Measurements from ENCODE around the gene APH1B. TPM values are rescaled to one million over a fixed set of nuclear protein-coding genes. Genes with fewer than 3 reads are reported as not detected.

Gene APH1B
- total RNA-seq, 4 donors from 2014 or later: 0.80 to 9.7 (median 7.1) TPM

DNA sequence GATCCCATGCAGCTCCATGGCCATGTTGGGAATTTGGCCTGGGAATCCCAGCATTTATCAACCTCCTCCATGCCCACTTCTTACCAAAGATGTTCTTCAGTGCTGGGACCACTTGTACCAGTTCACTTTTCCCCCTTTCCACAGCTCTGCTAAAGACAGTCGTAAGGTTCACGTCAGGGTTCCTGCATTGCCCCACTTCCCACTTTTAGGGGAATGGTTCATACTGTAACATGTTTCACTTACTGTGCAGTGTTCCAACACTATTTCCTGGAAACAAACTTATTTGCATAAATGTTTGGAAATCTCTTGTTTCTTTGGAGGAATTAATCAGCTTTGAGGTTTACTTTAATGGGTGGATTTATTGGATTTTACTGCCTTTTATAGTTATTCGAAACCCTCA is 17.0 kb downstream of the APH1B start:
- 44 to 75% methylated on average over 1 to 3 of the region's 3 CpGs for WGBS, 2 donors (ENCODE audit: low coverage in 1 of 2)
- Histone ChIP-seq H3K9me3 (no peaks in the 10 kb centered on the region), H3K27ac (no peak overlapping the region), H3K27me3 (no peaks in the 10 kb centered on the region), H3K4me3 (no peak overlapping the region), H3K4me1 (peaks cover 0 to 10% (median 4%) of the 10 kb centered on the region in 4 donors), H3K36me3 (no peaks in the 10 kb centered on the region)
- in situ Hi-C loops (cut with MboI; ENCODE audit: low pct_ligation_motif_present in 1 of 4, low pct_unique_long_range_greater_than_20kb in 1 of 4, low sequenced_read_pairs in 3 of 4): loop anchor here (5.0 to 25.0 kb wide), 4 partner anchors 108 to 293 kb away; partner anchors contain the start of gene FBXL22 (in 1 of the 4)
- TF ChIP-seq POLR2AphosphoS5 (IDR thresholded peaks at IDR 0.05) (no peak), POLR2A (IDR thresholded peaks at IDR 0.05) (no peak), EP300 (IDR thresholded peaks at IDR 0.05; ENCODE audit: low read depth) (no peak)
- TF ChIP-seq, protein P1, sequence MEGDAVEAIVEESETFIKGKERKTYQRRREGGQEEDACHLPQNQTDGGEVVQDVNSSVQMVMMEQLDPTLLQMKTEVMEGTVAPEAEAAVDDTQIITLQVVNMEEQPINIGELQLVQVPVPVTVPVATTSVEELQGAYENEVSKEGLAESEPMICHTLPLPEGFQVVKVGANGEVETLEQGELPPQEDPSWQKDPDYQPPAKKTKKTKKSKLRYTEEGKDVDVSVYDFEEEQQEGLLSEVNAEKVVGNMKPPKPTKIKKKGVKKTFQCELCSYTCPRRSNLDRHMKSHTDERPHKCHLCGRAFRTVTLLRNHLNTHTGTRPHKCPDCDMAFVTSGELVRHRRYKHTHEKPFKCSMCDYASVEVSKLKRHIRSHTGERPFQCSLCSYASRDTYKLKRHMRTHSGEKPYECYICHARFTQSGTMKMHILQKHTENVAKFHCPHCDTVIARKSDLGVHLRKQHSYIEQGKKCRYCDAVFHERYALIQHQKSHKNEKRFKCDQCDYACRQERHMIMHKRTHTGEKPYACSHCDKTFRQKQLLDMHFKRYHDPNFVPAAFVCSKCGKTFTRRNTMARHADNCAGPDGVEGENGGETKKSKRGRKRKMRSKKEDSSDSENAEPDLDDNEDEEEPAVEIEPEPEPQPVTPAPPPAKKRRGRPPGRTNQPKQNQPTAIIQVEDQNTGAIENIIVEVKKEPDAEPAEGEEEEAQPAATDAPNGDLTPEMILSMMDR (IDR thresholded peaks at IDR 0.05): no peak
- no peak for DNase-seq
- intact Hi-C loops (cut with DNase I; ENCODE audit: low total_unique reads): no loop called here

DNA sequence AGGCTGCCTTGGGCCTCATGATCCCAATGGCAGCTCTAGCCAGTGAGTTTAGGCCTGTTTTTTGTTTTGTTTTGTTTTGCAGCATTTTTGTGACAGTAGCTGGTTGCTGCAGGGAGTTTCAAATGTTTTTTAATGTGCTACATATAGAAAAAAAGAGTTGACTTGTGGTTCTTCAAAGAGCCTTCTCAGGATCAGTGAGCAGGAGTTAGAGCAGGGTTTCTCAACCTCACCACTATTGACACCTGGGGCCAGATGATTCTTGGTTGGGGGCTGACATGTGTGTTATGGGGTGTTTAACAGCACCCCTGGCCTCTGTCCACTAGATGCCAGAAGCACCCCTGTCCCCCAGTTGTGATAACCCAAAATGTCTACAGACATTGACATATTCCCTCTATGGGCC is 17.9 kb downstream of the APH1B start:
- no peaks in the 10 kb centered on the region for H3K9me3 ChIP-seq
- H3K4me1 ChIP-seq: peaks cover 0 to 10% (median 4%) of the 10 kb centered on the region in 4 donors
- H3K36me3 ChIP-seq: no peaks in the 10 kb centered on the region
- H3K27ac ChIP-seq: no peak overlapping the region
- no peak overlapping the region for H3K4me3 ChIP-seq
- H3K27me3 ChIP-seq: no peaks in the 10 kb centered on the region
- no peak for DNase-seq
- TF ChIP-seq EP300 (IDR thresholded peaks at IDR 0.05; ENCODE audit: low read depth): no peak
- intact Hi-C loops (cut with DNase I; ENCODE audit: low total_unique reads) (no loop called here), in situ Hi-C loops (cut with MboI; ENCODE audit: low pct_ligation_motif_present in 1 of 4, low pct_unique_long_range_greater_than_20kb in 1 of 4, low sequenced_read_pairs in 3 of 4) (loop anchor here in 3 of 4 donors (10.0 to 25.0 kb wide), 3 partner anchors 109 to 292 kb away; partner anchors contain the start of gene FBXL22 (in 1 of the 3))

DNA sequence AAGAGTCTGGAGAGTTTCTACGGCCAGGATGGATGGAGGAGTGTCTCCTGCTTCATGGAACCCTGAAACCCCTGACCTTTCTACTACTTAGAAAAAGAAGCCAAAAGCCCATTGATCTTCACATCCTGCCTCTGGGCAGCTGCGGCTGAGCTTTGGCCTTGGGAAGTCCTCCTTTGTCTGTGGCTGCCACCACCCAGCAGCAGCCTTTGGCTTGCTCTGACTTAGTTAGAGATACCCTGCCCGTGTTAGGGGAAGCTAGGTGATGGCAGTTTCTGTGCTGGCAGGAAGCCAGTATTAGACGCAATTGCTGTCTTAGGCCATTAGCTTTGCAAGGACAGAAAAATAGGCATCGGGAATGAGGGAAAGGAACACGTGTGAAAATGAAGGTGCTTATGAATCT is 18.8 kb downstream of the APH1B start:
- no peak for TF ChIP-seq POLR2A (IDR thresholded peaks at IDR 0.05)
- TF ChIP-seq EP300 (IDR thresholded peaks at IDR 0.05; ENCODE audit: low read depth): no peak
- TF ChIP-seq, protein P1 (IDR thresholded peaks at IDR 0.05): no peak
- 85 to 100% methylated on average over 2 to 6 of the region's 6 CpGs for WGBS, 2 donors (ENCODE audit: low coverage in 1 of 2)
- DNase-seq: no peak
- Histone ChIP-seq H3K36me3 (peaks cover 0 to 3% (median 0%) of the 10 kb centered on the region in 4 donors), H3K27me3 (no peaks in the 10 kb centered on the region), H3K27ac (no peak overlapping the region), H3K9me3 (no peaks in the 10 kb centered on the region), H3K4me1 (peaks cover 0 to 7% (median 3%) of the 10 kb centered on the region in 4 donors), H3K4me3 (no peak overlapping the region)
- intact Hi-C loops (cut with DNase I; ENCODE audit: low total_unique reads): no loop called here
- in situ Hi-C loops (cut with MboI; ENCODE audit: low pct_ligation_motif_present in 1 of 4, low pct_unique_long_range_greater_than_20kb in 1 of 4, low sequenced_read_pairs in 3 of 4): loop anchor here in 3 of 4 donors (10.0 to 25.0 kb wide), 3 partner anchors 109 to 291 kb away; partner anchors contain the start of gene FBXL22 (in 1 of the 3)

DNA sequence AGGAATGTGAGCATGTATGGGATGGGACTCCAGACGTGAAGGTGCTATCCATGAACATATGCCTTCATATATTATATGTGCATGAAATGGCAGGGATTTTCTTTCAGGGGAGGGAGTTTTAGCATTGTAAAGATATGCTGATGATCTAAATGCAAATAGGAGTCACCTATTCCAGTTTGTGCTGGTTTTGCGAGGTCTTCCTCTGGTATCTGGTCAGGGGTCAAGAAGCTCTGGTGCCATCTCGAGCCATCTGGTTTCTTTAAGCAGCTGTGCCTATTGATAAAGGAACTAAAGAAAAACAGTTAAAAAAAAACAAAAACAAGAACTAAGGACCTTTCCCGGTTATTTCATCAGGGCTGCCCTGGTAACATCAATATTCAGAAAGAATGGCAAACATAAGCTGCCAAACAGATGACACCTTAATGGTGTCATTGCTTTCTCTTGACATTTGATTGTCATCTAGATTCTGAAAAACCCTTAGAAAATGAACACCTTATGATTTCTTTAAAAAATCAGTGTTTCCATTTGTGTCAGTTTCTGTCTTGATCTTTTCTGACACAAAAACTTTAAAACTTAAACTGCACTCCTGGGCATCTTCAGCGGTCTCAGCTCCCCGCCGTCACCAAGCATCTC is 22.7 kb downstream of the APH1B start:
- 87 to 92% methylated on average over 6 to 7 of the region's 7 CpGs for WGBS, 2 donors (ENCODE audit: low coverage in 1 of 2)
- TF ChIP-seq, protein P1 (IDR thresholded peaks at IDR 0.05): no peak
- TF ChIP-seq POLR2A (IDR thresholded peaks at IDR 0.05): no peak
- TF ChIP-seq POLR2AphosphoS5 (IDR thresholded peaks at IDR 0.05): no peak
- no peak for DNase-seq
- peaks cover 0 to 3% (median 0%) of the 10 kb centered on the region in 4 donors for H3K36me3 ChIP-seq
- H3K4me1 ChIP-seq: no peaks in the 10 kb centered on the region
- H3K27ac ChIP-seq: no peak overlapping the region
- in situ Hi-C loops (cut with MboI; ENCODE audit: low pct_ligation_motif_present in 1 of 4, low pct_unique_long_range_greater_than_20kb in 1 of 4, low sequenced_read_pairs in 3 of 4) (loop anchor here in 3 of 4 donors (10.0 to 25.0 kb wide), 3 partner anchors 105 to 287 kb away; partner anchors contain the start of gene FBXL22 (in 1 of the 3)), intact Hi-C loops (cut with DNase I; ENCODE audit: low total_unique reads) (no loop called here)
- H3K4me3 ChIP-seq: no peak overlapping the region
- no peaks in the 10 kb centered on the region for H3K9me3 ChIP-seq
- H3K27me3 ChIP-seq: no peaks in the 10 kb centered on the region

All from transverse colon (tissue), 4 donors.